ENCODE data around the gene RAET1G.

- TF ChIP-seq ELF1 (CRISPR knock-in tag; IDR thresholded peaks at IDR 0.05), result no peak
- TF ChIP-seq ZBTB21 (CRISPR knock-in tag; IDR thresholded peaks at IDR 0.05), result no peak
- TF ChIP-seq, protein P1, sequence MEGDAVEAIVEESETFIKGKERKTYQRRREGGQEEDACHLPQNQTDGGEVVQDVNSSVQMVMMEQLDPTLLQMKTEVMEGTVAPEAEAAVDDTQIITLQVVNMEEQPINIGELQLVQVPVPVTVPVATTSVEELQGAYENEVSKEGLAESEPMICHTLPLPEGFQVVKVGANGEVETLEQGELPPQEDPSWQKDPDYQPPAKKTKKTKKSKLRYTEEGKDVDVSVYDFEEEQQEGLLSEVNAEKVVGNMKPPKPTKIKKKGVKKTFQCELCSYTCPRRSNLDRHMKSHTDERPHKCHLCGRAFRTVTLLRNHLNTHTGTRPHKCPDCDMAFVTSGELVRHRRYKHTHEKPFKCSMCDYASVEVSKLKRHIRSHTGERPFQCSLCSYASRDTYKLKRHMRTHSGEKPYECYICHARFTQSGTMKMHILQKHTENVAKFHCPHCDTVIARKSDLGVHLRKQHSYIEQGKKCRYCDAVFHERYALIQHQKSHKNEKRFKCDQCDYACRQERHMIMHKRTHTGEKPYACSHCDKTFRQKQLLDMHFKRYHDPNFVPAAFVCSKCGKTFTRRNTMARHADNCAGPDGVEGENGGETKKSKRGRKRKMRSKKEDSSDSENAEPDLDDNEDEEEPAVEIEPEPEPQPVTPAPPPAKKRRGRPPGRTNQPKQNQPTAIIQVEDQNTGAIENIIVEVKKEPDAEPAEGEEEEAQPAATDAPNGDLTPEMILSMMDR (CRISPR knock-in tag; IDR thresholded peaks at IDR 0.05), result no peak
- TF ChIP-seq ZNF318 (CRISPR knock-in tag; IDR thresholded peaks at IDR 0.05), result no peak
- TF ChIP-seq, protein P2, sequence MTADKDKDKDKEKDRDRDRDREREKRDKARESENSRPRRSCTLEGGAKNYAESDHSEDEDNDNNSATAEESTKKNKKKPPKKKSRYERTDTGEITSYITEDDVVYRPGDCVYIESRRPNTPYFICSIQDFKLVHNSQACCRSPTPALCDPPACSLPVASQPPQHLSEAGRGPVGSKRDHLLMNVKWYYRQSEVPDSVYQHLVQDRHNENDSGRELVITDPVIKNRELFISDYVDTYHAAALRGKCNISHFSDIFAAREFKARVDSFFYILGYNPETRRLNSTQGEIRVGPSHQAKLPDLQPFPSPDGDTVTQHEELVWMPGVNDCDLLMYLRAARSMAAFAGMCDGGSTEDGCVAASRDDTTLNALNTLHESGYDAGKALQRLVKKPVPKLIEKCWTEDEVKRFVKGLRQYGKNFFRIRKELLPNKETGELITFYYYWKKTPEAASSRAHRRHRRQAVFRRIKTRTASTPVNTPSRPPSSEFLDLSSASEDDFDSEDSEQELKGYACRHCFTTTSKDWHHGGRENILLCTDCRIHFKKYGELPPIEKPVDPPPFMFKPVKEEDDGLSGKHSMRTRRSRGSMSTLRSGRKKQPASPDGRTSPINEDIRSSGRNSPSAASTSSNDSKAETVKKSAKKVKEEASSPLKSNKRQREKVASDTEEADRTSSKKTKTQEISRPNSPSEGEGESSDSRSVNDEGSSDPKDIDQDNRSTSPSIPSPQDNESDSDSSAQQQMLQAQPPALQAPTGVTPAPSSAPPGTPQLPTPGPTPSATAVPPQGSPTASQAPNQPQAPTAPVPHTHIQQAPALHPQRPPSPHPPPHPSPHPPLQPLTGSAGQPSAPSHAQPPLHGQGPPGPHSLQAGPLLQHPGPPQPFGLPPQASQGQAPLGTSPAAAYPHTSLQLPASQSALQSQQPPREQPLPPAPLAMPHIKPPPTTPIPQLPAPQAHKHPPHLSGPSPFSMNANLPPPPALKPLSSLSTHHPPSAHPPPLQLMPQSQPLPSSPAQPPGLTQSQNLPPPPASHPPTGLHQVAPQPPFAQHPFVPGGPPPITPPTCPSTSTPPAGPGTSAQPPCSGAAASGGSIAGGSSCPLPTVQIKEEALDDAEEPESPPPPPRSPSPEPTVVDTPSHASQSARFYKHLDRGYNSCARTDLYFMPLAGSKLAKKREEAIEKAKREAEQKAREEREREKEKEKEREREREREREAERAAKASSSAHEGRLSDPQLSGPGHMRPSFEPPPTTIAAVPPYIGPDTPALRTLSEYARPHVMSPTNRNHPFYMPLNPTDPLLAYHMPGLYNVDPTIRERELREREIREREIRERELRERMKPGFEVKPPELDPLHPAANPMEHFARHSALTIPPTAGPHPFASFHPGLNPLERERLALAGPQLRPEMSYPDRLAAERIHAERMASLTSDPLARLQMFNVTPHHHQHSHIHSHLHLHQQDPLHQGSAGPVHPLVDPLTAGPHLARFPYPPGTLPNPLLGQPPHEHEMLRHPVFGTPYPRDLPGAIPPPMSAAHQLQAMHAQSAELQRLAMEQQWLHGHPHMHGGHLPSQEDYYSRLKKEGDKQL (CRISPR knock-in tag; IDR thresholded peaks at IDR 0.05; ENCODE audit: low read depth), result no peak
- no peak for TF ChIP-seq FOXM1 (CRISPR knock-in tag; IDR thresholded peaks at IDR 0.05)
- TF ChIP-seq FOXA3 (CRISPR knock-in tag; IDR thresholded peaks at IDR 0.05), result no peak
- no peak for TF ChIP-seq ZNF777 (CRISPR knock-in tag; IDR thresholded peaks at IDR 0.05)
- no peak for TF ChIP-seq HMGXB4 (CRISPR knock-in tag; IDR thresholded peaks at IDR 0.05; ENCODE audit: borderline replicate concordance in 1 of 2, low read depth in 1 of 2)
Measured at GRCh38 chr6:149885888-149886287, 37.0 kb downstream of the RAET1G start.
